ENCODE results near the gene PRDM5. TPM values are rescaled to one million over a fixed set of nuclear protein-coding genes. Genes with fewer than 3 reads are reported as not detected.

Gene PRDM5
- total and polyA plus RNA-seq, 9 of the 15 experiments (the other 6 are each of a cell fraction or from before 2014, with no cell fraction given) = not detected

DNA sequence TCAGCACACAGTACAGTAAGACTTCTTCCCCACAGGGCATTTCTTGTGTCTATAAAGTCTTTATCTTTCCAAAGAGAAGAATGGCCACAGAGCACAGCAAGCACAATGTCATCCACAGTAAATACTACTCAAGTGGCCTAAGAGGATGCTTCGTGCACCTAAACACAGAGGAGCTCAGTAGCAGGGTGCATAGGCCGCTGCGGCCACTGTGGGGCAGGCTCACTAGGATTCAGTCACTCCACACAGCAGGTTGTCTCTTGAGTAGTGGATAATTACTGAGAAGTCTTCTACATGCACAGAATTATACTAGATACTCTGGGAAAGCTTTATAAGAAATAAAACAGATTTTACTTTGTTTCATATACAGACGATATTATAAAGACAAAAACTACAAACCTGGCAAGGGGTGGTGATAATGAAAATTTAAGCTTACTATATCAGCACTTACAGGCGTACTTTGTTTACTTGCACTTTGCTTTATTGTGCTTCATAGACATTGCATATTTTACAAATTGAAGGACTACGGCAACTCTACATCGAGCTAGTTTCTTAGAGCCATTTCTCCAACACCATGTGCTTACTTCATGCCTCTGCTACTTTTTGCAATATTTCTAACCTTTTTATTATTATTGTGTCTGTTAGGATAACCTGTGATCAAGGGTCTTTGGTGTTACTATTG lies 78.5 kb downstream of the PRDM5 start:
- Histone ChIP-seq H3K4me2 (ENCODE audit: insufficient read depth, low read length) (no peak overlapping the region), H4K20me1 (replicated peaks; ENCODE audit: control insufficient read depth, insufficient read depth, low read length) (no peaks in the 10 kb centered on the region), H3K27me3 (ENCODE audit: control insufficient read depth in 2 of 2, insufficient read depth in 2 of 2, low read length in 2 of 2) (no peaks in the 10 kb centered on the region), H2AFZ (ENCODE audit: low read depth, low read length) (no peak overlapping the region), H3K4me3 (no peak overlapping the region), H3K9me3 (replicated peaks; ENCODE audit: control insufficient read depth, insufficient read depth, low read depth, low read length) (no peaks in the 10 kb centered on the region), H3K79me2 (ENCODE audit: control insufficient read depth, insufficient read depth, low read length) (no peaks in the 10 kb centered on the region), H3K36me3 (ENCODE audit: control insufficient read depth, insufficient read depth, low read length) (no peaks in the 10 kb centered on the region), H3K27ac (ENCODE audit: extremely low read depth, low read depth, low read length) (no peak overlapping the region), H3K9me1 (ENCODE audit: control insufficient read depth, insufficient read depth, low read length) (no peaks in the 10 kb centered on the region), H3K9ac (ENCODE audit: insufficient read depth in 1 of 2, low read depth in 2 of 2, low read length in 2 of 2) (no peak overlapping the region), H3K4me1 (replicated peaks in 1 of 2; ENCODE audit: control insufficient read depth in 2 of 2, insufficient read depth in 2 of 2, low read length in 2 of 2) (no peaks in the 10 kb centered on the region)
- in situ Hi-C loops (cut with MboI) (no loop called here), intact Hi-C loops (cut with micrococcal nuclease) (no loop called here)
- WGBS (ENCODE audit: insufficient coverage, low coverage, missing lambda C conversion rate) = 2% methylated on average over 7 of the region's 7 CpGs
- ChIA-PET POLR2A (no interaction called here), CTCF (ENCODE audit: low intra/inter-chr PET ratio) (no interaction called here)
- TF ChIP-seq ZBTB1 (CRISPR knock-in tag; IDR thresholded peaks at IDR 0.05; ENCODE audit: borderline replicate concordance, low read depth) (no peak), CSDE1 (IDR thresholded peaks at IDR 0.05) (no peak), SIN3B (IDR thresholded peaks at IDR 0.05; ENCODE audit: low read depth) (no peak), NR2F6 (CRISPR knock-in tag; IDR thresholded peaks at IDR 0.05) (no peak), MIER1 (IDR thresholded peaks at IDR 0.05; ENCODE audit: low read depth) (no peak), TSC22D4 (tag; IDR thresholded peaks at IDR 0.05) (no peak), LCOR (CRISPR knock-in tag; IDR thresholded peaks at IDR 0.05) (no peak)
- ATAC-seq (no peak), FAIRE-seq (no peak), DNase-seq (ENCODE audit: extremely low read depth in 1 of 4, low spot score in 3 of 4) (no peak)
- no TSS peak for BruUV-seq (replicated peaks)

DNA sequence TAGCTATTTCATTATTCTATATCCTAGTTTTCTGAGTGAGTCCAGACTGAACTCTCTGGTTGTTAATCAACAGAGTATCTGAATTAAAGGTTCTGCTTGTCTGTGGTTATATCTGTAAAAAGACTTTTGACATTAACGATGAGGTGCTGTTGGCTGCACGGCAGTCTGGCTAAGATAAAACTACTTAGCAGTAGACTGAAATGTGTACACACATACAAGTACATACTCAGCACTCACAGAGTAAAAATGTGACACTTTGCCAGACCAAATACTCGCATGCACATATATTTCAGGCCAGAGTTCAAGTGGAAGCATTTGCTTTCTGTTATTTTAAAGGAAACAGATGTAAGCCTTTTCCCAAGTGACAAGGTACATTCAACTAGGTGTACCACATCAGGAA lies 80.5 kb downstream of the PRDM5 start:
- BruUV-seq (replicated peaks) = no TSS peak
- Histone ChIP-seq H3K9ac (ENCODE audit: insufficient read depth in 1 of 2, low read depth in 2 of 2, low read length in 2 of 2) (no peak overlapping the region), H3K4me1 (replicated peaks in 1 of 2; ENCODE audit: control insufficient read depth in 2 of 2, insufficient read depth in 2 of 2, low read length in 2 of 2) (no peaks in the 10 kb centered on the region), H3K27me3 (ENCODE audit: control insufficient read depth in 2 of 2, insufficient read depth in 2 of 2, low read length in 2 of 2) (no peaks in the 10 kb centered on the region), H3K36me3 (ENCODE audit: control insufficient read depth, insufficient read depth, low read length) (no peaks in the 10 kb centered on the region), H4K20me1 (replicated peaks; ENCODE audit: control insufficient read depth, insufficient read depth, low read length) (no peaks in the 10 kb centered on the region), H3K4me2 (ENCODE audit: insufficient read depth, low read length) (no peak overlapping the region), H2AFZ (ENCODE audit: low read depth, low read length) (no peak overlapping the region), H3K27ac (ENCODE audit: extremely low read depth, low read depth, low read length) (no peak overlapping the region), H3K9me3 (replicated peaks; ENCODE audit: control insufficient read depth, insufficient read depth, low read depth, low read length) (no peaks in the 10 kb centered on the region), H3K4me3 (no peak overlapping the region), H3K9me1 (ENCODE audit: control insufficient read depth, insufficient read depth, low read length) (no peaks in the 10 kb centered on the region), H3K79me2 (ENCODE audit: control insufficient read depth, insufficient read depth, low read length) (no peaks in the 10 kb centered on the region)
- ATAC-seq (no peak), DNase-seq (ENCODE audit: extremely low read depth in 1 of 4, low spot score in 3 of 4) (no peak), FAIRE-seq (no peak)
- ChIA-PET CTCF (ENCODE audit: low intra/inter-chr PET ratio) (no interaction called here), POLR2A (no interaction called here)
- 2% methylated on average over 3 of the region's 3 CpGs for WGBS (ENCODE audit: insufficient coverage, low coverage, missing lambda C conversion rate)
- in situ Hi-C loops (cut with MboI) = no loop called here
- intact Hi-C loops (cut with micrococcal nuclease) = no loop called here
- TF ChIP-seq HDAC1 (IDR thresholded peaks at IDR 0.05) (no peak), RAD21 (CRISPR knock-in tag; conservative IDR thresholded peaks at IDR 0.05 in 1 of 2, IDR thresholded peaks at IDR 0.05 in 1 of 2) (no peak), CTBP1 (IDR thresholded peaks at IDR 0.05; ENCODE audit: borderline replicate concordance) (no peak), PCBP1 (IDR thresholded peaks at IDR 0.05; ENCODE audit: low read depth, low read length, poor library complexity, severe bottlenecking) (no peak)
- TF ChIP-seq, protein P1, sequence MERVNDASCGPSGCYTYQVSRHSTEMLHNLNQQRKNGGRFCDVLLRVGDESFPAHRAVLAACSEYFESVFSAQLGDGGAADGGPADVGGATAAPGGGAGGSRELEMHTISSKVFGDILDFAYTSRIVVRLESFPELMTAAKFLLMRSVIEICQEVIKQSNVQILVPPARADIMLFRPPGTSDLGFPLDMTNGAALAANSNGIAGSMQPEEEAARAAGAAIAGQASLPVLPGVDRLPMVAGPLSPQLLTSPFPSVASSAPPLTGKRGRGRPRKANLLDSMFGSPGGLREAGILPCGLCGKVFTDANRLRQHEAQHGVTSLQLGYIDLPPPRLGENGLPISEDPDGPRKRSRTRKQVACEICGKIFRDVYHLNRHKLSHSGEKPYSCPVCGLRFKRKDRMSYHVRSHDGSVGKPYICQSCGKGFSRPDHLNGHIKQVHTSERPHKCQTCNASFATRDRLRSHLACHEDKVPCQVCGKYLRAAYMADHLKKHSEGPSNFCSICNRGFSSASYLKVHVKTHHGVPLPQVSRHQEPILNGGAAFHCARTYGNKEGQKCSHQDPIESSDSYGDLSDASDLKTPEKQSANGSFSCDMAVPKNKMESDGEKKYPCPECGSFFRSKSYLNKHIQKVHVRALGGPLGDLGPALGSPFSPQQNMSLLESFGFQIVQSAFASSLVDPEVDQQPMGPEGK (CRISPR knock-in tag; IDR thresholded peaks at IDR 0.05; ENCODE audit: borderline replicate concordance) = no peak
